ENCODE data around the gene PKIG.
"Not testable (repeated sequence)": the region's sequence is repeated elsewhere in the genome, so short reads cannot be mapped to it uniquely, and the experiment has no call there.

Gene PKIG

GRCh38 chr20:44582311-44583025 lies at the start of gene PKIG:
Gene PKIG (plus strand): TSS chr20:44582579. CDS start chr20:44614557, 31,978 bp downstream.
- ATAC-seq (no peak), DNase-seq (no peak)

- no peak for ATAC-seq
- DNase-seq, result no peak
Measured at GRCh38 chr20:44532981-44533331, 49.4 kb upstream of the PKIG start.

GRCh38 chr20:44533928-44534327 lies 48.5 kb upstream of the PKIG start:
- DNase-seq (no peak), ATAC-seq (no peak)

- no peak for ATAC-seq
Measured at GRCh38 chr20:44536175-44536574, 46.2 kb upstream of the PKIG start.

GRCh38 chr20:44537993-44538392 lies 44.4 kb upstream of the PKIG start:
- DNase-seq, result no peak
- ATAC-seq, result no peak

More at GRCh38 chr20:44536175-44536574, 46.2 kb upstream of the PKIG start:
- DNase-seq, result no peak

GRCh38 chr20:44540834-44541233 lies 41.5 kb upstream of the PKIG start:
- ATAC-seq (no peak), DNase-seq (no peak)

- DNase-seq (no peak), ATAC-seq (no peak)
Measured at GRCh38 chr20:44541992-44542391, 40.4 kb upstream of the PKIG start.

GRCh38 chr20:44542890-44543289 lies 39.5 kb upstream of the PKIG start:
- ATAC-seq (no peak), DNase-seq (no peak)

GRCh38 chr20:44543358-44543757 lies 39.0 kb upstream of the PKIG start:
- no peak for ATAC-seq
- DNase-seq, result no peak

- DNase-seq, result no peak
- no peak for ATAC-seq
Measured at GRCh38 chr20:44544263-44544662, 38.1 kb upstream of the PKIG start.

GRCh38 chr20:44547419-44547818 lies 35.0 kb upstream of the PKIG start:
- ATAC-seq, result no peak
- DNase-seq, result no peak

- ATAC-seq, result no peak
Measured at GRCh38 chr20:44549123-44549522, 33.3 kb upstream of the PKIG start.

GRCh38 chr20:44552050-44552449 lies 30.3 kb upstream of the PKIG start:
- DNase-seq, result no peak
- ATAC-seq, result no peak

More at GRCh38 chr20:44549123-44549522, 33.3 kb upstream of the PKIG start:
- DNase-seq, result no peak

- ATAC-seq, result no peak
Measured at GRCh38 chr20:44552568-44552949, 29.8 kb upstream of the PKIG start.

GRCh38 chr20:44552950-44553908 lies 29.1 kb upstream of the PKIG start:
- ATAC-seq (peak; percentile 40), DNase-seq (no peak)

More at GRCh38 chr20:44552568-44552949, 29.8 kb upstream of the PKIG start:
- DNase-seq, result no peak

GRCh38 chr20:44559302-44559701 lies 23.1 kb upstream of the PKIG start:
- ATAC-seq (no peak), DNase-seq (no peak)

GRCh38 chr20:44560229-44560628 lies 22.1 kb upstream of the PKIG start:
- ATAC-seq, result no peak

GRCh38 chr20:44560818-44561217 lies 21.6 kb upstream of the PKIG start:
- ATAC-seq, DNase-seq: not testable (repeated sequence)

More at GRCh38 chr20:44560229-44560628, 22.1 kb upstream of the PKIG start:
- no peak for DNase-seq

- DNase-seq, result no peak
- ATAC-seq, result no peak
Measured at GRCh38 chr20:44561876-44562275, 20.5 kb upstream of the PKIG start.

- DNase-seq, result no peak
- ATAC-seq, result no peak
Measured at GRCh38 chr20:44566018-44566417, 16.4 kb upstream of the PKIG start.

- DNase-seq (no peak), ATAC-seq (no peak)
Measured at GRCh38 chr20:44566811-44567210, 15.6 kb upstream of the PKIG start.

- DNase-seq, result no peak
- no peak for ATAC-seq
Measured at GRCh38 chr20:44570367-44570766, 12.0 kb upstream of the PKIG start.

- ATAC-seq (no peak), DNase-seq (no peak)
Measured at GRCh38 chr20:44571362-44571988, 10.9 kb upstream of the PKIG start.

All from stimulated activated naive CD8-positive, alpha-beta T cell treated with anti-CD3 and anti-CD28 coated beads, Interleukin-15, Interleukin-2, amounts not matched to agents 100 U/mL and 50 U/mL, for 24 hours (primary cell).